NAMALWA (cell line): ENCODE data around the gene KIF3A.
"Not testable (repeated sequence)": the region's sequence is repeated elsewhere in the genome, so short reads cannot be mapped to it uniquely, and the experiment has no call there.

ENCODE experiments used
- DNase-seq: peaks from one replicate; pipeline ENCODE4 v3.0.0-alpha.2; 2015; ENCODE audit warnings: low spot score

Gene KIF3A

GRCh38 chr5:132718544-132719312, 18.6 kb downstream of the KIF3A start:
- DNase-seq, result no peak

- peak; percentile 30 for DNase-seq
These were observed 22.7 kb downstream of the KIF3A start for GRCh38 chr5:132714456-132715307.

GRCh38 chr5:132708645-132709044, 28.7 kb downstream of the KIF3A start:
- DNase-seq, result no peak

DNA sequence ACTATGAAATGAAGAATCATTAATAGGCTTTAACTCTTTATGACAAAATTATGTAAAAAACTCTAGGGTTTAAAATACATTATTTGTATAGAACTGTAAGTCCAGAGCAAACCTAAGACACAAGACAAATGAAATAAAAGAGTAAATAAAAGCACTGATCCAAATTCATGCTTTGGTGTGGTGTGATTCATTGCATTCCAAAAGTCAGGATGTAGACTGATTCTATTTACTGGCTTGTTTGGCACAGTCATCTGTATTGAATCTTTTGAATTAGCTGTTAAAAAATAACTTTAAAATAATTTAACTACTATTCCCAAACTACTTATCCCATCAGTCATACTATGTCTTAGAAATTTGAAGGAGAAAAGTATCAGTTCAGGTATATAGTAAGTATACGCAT, 32.5 kb downstream of the KIF3A start:
- DNase-seq, result no peak

DNA sequence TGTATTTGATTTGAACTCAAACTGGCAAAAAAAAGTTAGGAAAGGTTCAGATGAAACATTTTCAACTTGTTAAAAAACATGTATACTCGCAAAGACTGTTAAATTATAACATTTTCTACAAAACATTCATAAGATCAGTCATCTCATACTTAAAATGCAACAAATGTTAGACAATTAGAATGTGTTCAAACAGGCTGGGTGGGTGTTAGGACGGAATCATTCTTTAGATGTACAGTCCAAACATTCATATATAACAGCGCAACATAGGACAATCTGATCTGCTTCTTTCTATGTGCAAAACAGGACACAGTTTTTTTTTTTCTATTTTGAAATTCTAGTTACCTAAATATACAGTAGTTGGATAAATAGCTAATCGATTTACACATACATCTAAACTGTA, 41.4 kb downstream of the KIF3A start:
- DNase-seq, result no peak

DNA sequence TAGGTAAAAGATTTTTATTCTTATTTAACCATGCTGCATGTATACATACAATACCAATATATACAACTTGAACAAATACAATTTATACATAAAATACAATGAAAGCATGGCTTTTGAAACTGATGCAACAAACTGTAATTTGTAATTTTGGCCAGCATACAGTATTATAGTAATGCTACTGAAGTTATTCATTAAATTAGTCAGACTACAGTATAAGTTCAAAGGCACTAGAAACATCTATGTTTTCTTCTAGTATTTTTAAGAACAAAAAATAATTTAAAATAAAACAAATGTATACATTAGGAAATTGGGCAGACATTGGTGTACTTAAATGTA, 44.7 kb downstream of the KIF3A start:
- no peak for DNase-seq

GRCh38 chr5:132691755-132692631, 45.4 kb downstream of the KIF3A start:
- DNase-seq, result not testable (repeated sequence)

DNA sequence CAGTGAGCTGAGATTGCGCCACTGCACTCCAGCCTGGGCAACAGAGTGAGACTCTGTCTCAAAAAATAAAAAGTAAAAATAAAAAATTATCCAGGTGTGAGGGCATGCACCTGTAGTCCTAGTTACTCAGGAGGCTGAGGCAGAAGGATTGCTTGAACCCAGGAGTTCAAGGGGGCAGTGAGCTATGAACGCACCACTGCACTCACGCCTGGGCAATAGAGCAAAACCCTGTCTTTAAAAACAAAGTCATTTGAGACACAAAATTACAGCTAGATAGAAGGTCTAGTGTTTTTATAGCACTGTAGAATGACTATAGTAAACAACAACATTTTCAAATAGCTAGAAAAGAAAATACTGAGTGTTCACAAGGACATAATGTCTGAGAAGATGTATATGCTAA, 47.2 kb downstream of the KIF3A start:
- DNase-seq, result no peak

GRCh38 chr5:132689513-132689912, 47.8 kb downstream of the KIF3A start:
- no peak for DNase-seq

GRCh38 chr5:132688536-132689339, 48.6 kb downstream of the KIF3A start:
- DNase-seq, result peak; percentile 39

DNA sequence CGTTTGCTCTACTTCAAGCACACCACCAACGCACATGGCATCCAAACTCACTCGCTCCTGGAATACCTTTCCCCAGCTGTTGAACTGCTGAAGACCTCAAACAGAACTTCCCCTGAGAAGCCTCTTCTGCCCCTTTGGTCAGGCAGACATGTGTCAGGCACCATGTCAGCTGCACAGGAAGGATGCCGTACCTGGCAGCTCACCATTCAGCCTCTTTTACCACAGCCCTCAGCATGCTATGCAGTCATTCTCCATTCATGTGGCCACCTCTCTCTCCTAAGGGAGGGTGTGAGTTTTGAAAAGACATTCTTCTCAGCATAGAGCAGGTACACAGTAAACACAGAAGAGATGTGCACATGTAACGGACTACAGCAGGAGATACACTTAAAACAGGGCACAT, 49.4 kb downstream of the KIF3A start:
- DNase-seq, result no peak

GRCh38 chr5:132686193-132686592, 51.2 kb downstream of the KIF3A start:
- no peak for DNase-seq

- DNase-seq, result no peak
These were observed 52.2 kb downstream of the KIF3A start for GRCh38 chr5:132684922-132685720.

DNA sequence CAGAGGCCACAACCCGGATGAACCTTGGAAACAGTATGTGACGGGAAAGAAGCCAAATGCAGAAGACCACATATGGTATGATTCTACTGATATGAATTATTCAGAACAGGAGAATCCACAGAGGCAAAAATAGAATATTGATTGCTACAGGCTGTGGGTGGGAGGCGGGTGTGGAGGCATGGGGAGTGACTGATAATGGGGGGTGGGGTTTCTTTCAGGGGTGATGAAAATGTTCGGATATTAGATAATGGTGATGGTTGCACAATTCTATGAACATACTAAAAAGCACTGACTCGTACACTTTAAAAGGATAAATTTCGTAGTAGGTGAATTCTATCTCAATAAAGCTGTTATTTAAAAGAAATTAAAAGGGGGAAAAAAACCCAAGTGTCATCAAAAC, 52.9 kb downstream of the KIF3A start:
- DNase-seq, result no peak

DNA sequence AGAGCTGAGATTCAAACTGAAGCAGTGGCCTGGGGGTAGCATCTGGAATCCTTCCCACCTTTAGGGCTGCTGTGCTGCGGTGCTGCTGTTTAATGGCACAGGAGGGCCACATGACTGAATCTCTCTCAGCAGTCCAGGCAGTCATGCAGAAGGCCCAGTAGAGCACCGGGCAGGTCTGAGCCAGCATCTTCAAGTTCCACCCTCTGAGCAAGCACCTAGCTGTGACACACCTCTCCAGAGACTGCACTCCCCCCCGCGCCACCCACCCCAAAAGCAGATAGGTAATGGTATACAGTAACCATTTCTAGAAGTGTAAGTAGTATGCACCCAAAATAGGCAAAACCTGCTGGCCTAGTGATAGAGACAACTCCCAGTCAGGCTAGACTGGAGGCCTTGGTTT, 55.4 kb downstream of the KIF3A start:
- no peak for DNase-seq

DNA sequence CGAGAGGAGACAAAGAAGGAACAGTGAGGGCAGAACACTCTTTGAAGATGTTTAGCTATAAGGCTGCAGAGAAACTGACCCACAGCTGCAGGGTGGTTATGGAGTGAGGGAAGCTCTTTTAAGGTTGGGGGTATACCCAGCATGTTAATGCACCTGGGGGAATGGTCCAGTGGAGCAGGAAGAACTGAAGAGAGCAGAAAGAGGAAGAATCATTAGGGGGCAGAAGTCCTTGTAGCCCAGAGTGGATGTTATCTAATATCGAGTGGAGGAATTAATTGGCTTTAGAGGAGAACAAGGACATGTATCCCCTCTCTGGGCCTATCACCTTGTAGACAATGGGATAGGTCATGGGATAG, 55.9 kb downstream of the KIF3A start:
- DNase-seq, result peak; percentile 44

DNA sequence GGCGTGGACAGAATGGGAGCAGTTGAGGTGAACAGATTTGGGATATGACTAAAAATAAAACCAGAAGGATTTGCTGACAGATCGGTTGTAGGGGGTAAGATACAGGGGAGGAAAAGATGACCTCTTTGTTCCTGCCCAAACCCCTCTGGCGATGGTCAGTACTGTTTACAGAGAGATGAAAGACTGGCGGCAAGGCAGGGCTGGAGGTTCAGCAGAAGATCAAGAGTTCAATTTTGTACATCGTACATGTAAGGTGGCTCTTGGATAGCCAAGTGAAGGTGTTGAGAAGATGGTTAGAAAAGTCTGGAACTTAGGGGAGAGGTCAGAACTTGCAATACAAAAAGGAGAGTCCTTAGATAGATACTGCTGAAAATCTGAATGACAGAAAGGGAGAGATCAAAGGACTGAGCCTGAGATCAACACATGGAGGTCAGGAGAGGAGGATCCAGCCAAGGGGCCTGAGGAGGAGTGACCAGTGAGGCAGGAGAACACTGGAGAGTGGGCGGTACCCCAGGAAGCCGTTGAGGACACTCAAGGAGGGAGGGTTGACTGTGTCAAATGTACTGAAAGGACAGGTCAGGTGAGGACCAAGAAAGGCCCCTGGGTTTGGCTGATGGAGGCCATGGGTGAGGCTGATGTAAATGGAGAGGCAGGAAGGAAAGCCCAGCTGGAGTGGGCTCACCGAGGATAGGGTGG, 56.4 kb downstream of the KIF3A start:
- no peak for DNase-seq

- DNase-seq, result no peak
These were observed 57.5 kb downstream of the KIF3A start for GRCh38 chr5:132679717-132680380.

DNA sequence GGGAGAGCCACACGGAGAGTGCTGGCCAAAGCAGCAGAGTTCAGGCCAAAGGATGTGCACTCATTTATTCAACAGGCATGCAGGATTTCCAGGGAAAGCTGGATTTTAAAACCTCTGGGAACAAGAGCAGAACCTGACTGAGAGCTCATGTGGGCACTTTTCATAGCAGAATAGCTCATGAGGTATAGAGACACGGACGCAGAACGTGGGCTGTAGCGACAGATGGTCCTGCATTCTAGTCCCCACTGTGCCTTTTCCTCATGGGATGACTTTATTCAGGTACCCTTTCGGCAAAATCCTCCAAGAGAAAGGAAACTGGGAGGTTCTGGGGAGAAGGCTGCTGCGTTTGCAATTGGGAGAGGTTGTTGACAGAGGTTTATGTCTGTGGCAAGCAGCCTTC, 58.2 kb downstream of the KIF3A start:
- no peak for DNase-seq

- DNase-seq, result no peak
These were observed 58.6 kb downstream of the KIF3A start for GRCh38 chr5:132678735-132679134.
